HEK293 (cell line): ENCODE measurements around the gene LCN12.

Experiments
- CTCF ChIA-PET: fragments of 350-600 bp; formaldehyde crosslinking; extraction: SDS; loops from one replicate; lab custom pipeline; 2021; ENCODE audit warnings: antibody characterized with exemption; lab: Yijun Ruan, JAX
- POLR2A ChIA-PET: fragments of 300-600 bp; formaldehyde crosslinking; extraction: SDS; loops from one replicate; lab custom pipeline; 2020; ENCODE audit warnings: antibody characterized with exemption, inconsistent platforms; lab: Yijun Ruan, JAX
- H3K27ac ChIP-seq: fragments of 200-500 bp; sonication (Bioruptor generic); 2 replicates; pipeline ENCODE4 v1.5.1; 2014; ENCODE audit warnings: low read depth, low read length, control low read depth, inconsistent platforms; ENCODE audit errors: extremely low read depth
- H3K36me3 ChIP-seq, 2 experiments: fragments of 200-500 bp in 1 of 2; sonication (Bioruptor generic) in 1 of 2; 1 replicate in 1 of 2; 2 replicates in 1 of 2; pipeline ENCODE4 v1.5.1; 2014 to 2017; ENCODE audit warnings: inconsistent platforms in 2 of 2, low read length in 2 of 2; ENCODE audit not compliant: control insufficient read depth in 2 of 2, insufficient read depth in 1 of 2
- H3K4me1 ChIP-seq: fragments of 200-500 bp; sonication (Bioruptor generic); 2 replicates; pipeline ENCODE4 v1.5.1; 2014; ENCODE audit warnings: mild to moderate bottlenecking, low read length, inconsistent platforms; ENCODE audit not compliant: control insufficient read depth, insufficient read depth
- H3K4me3 ChIP-seq: 2 replicates; pipeline ENCODE4 v1.5.1; 2011; ENCODE audit warnings: low read depth, mild to moderate bottlenecking, control low read depth, low read length, moderate library complexity
- H3K9me3 ChIP-seq: fragments of 200-500 bp; sonication (Bioruptor generic); 2 replicates; pipeline ENCODE4 v1.5.1; 2014; ENCODE audit warnings: low read depth, low read length, inconsistent platforms; ENCODE audit not compliant: control insufficient read depth, insufficient read depth
- HOXA7 ChIP-seq: sonication (generic); formaldehyde crosslinking; IDR thresholded peaks from 2 replicates; pipeline ENCODE4 v1.8.1; 2022; ENCODE audit warnings: missing genetic modification reagents, borderline replicate concordance
- HOXD13 ChIP-seq: sonication (generic); formaldehyde crosslinking; IDR thresholded peaks from 2 replicates; pipeline ENCODE4 v1.8.0; 2022; ENCODE audit warnings: missing genetic modification reagents, borderline replicate concordance
- INSM2 ChIP-seq: fragments of 450-650 bp; formaldehyde crosslinking; IDR thresholded peaks from 2 replicates; pipeline ENCODE4 v1.5.1; 2016; ENCODE audit warnings: missing biosample characterization, missing genetic modification characterization
- PBX3 ChIP-seq: sonication (generic); formaldehyde crosslinking; IDR thresholded peaks from 2 replicates; pipeline ENCODE4 v1.8.1; 2022; ENCODE audit warnings: mild to moderate bottlenecking, moderate library complexity, missing genetic modification reagents
- TCF7L2 ChIP-seq: IDR thresholded peaks from 2 replicates; pipeline ENCODE4 v1.6.1; 2011; ENCODE audit warnings: low read depth, mild to moderate bottlenecking, inconsistent platforms, low read length, moderate library complexity, borderline replicate concordance
- ZBTB44 ChIP-seq: fragments of 450-650 bp; IDR thresholded peaks from 2 replicates; pipeline ENCODE4 v1.5.1; 2018; ENCODE audit warnings: missing biosample characterization, mild to moderate bottlenecking, missing genetic modification characterization
- ZNF239 ChIP-seq: fragments of 450-650 bp; formaldehyde crosslinking; IDR thresholded peaks from 2 replicates; pipeline ENCODE4 v1.5.1; 2016; ENCODE audit warnings: missing biosample characterization, missing genetic modification characterization
- ZNF398 ChIP-seq: fragments of 450-650 bp; formaldehyde crosslinking; IDR thresholded peaks from 2 replicates; pipeline ENCODE4 v1.5.1; 2017; ENCODE audit warnings: missing biosample characterization, missing genetic modification characterization
- ZNF423 ChIP-seq: fragments of 450-650 bp; formaldehyde crosslinking; IDR thresholded peaks from 2 replicates; pipeline ENCODE4 v1.5.1; 2016; ENCODE audit warnings: missing biosample characterization, missing genetic modification characterization
- ZNF510 ChIP-seq: fragments of 450-650 bp; formaldehyde crosslinking; IDR thresholded peaks from 2 replicates; pipeline ENCODE4 v1.5.1; 2018; ENCODE audit warnings: mild to moderate bottlenecking, missing genetic modification characterization, missing biosample characterization; ENCODE audit not compliant: insufficient replicate concordance
- ZNF513 ChIP-seq: fragments of 450-650 bp; IDR thresholded peaks from 2 replicates; pipeline ENCODE4 v1.5.1; 2018; ENCODE audit warnings: missing biosample characterization, missing genetic modification characterization
- ZNF561 ChIP-seq: fragments of 450-650 bp; IDR thresholded peaks from 2 replicates; pipeline ENCODE4 v1.5.1; 2018; ENCODE audit warnings: missing biosample characterization, missing genetic modification characterization, borderline replicate concordance
- ZNF571 ChIP-seq: fragments of 450-650 bp; formaldehyde crosslinking; IDR thresholded peaks from 2 replicates; pipeline ENCODE4 v1.5.0; 2017; ENCODE audit warnings: missing biosample characterization, missing genetic modification characterization
- ZNF585B ChIP-seq: fragments of 450-650 bp; formaldehyde crosslinking; IDR thresholded peaks from 2 replicates; pipeline ENCODE4 v1.5.1; 2016; ENCODE audit warnings: missing biosample characterization, missing genetic modification characterization
- ZNF621 ChIP-seq: fragments of 450-650 bp; formaldehyde crosslinking; IDR thresholded peaks from 2 replicates; pipeline ENCODE4 v1.5.1; 2017; ENCODE audit warnings: missing biosample characterization, missing genetic modification characterization
- ZNF629 ChIP-seq: fragments of 450-650 bp; formaldehyde crosslinking; IDR thresholded peaks from 2 replicates; pipeline ENCODE4 v1.5.1; 2017; ENCODE audit warnings: missing biosample characterization, missing genetic modification characterization
- ZNF639 ChIP-seq: fragments of 450-650 bp; formaldehyde crosslinking; IDR thresholded peaks from 2 replicates; pipeline ENCODE4 v1.5.1; 2016; ENCODE audit warnings: missing biosample characterization, missing genetic modification characterization
- ZNF664 ChIP-seq: fragments of 450-650 bp; formaldehyde crosslinking; IDR thresholded peaks from 2 replicates; pipeline ENCODE4 v1.5.1; 2016; ENCODE audit warnings: missing biosample characterization, missing genetic modification characterization
- ZNF704 ChIP-seq: fragments of 450-650 bp; formaldehyde crosslinking; IDR thresholded peaks from 2 replicates; pipeline ENCODE4 v1.5.1; 2016; ENCODE audit warnings: missing biosample characterization, missing genetic modification characterization
- ZNF777 ChIP-seq: fragments of 450-650 bp; formaldehyde crosslinking; IDR thresholded peaks from 2 replicates; pipeline ENCODE4 v1.5.1; 2017; ENCODE audit warnings: missing biosample characterization, missing genetic modification characterization, borderline replicate concordance

LCN12 gene

GRCh38 chr9:136910197-136910900 lies 41.7 kb upstream of the LCN12 start:
- H3K9me3 ChIP-seq: no peaks in the 10 kb centered on the region
- no peak overlapping the region for H3K4me3 ChIP-seq
- no peaks in the 10 kb centered on the region for H3K4me1 ChIP-seq
- TF ChIP-seq ZNF239 (tag by site-specific recombination) (no peak), ZNF561 (tag by site-specific recombination) (no peak), ZNF621 (tag by site-specific recombination) (no peak), ZNF510 (no peak), ZNF639 (tag by site-specific recombination) (no peak), ZNF629 (tag by site-specific recombination) (no peak), ZNF423 (tag by site-specific recombination) (no peak), INSM2 (tag by site-specific recombination) (no peak), PBX3 (no peak), ZNF398 (tag by site-specific recombination) (no peak), ZNF664 (tag by site-specific recombination) (no peak), TCF7L2 (no peak), ZBTB44 (tag by site-specific recombination) (no peak), ZNF704 (no peak), HOXD13 (CRISPR knock-in tag) (no peak), ZNF513 (tag by site-specific recombination) (no peak), ZNF585B (no peak), ZNF571 (no peak), ZNF777 (tag by site-specific recombination) (no peak), HOXA7 (CRISPR knock-in tag) (no peak)
- CTCF ChIA-PET: interaction anchor here (0.6 to 1.2 kb wide), 4 partner anchors 10 to 470 kb away, joined by 3 read pairs; no protein-coding TSS in a partner anchor
- H3K27ac ChIP-seq: no peak overlapping the region
- POLR2A ChIA-PET: no interaction called here
- H3K36me3 ChIP-seq: peaks cover 15 to 76% of the 10 kb centered on the region in 2 experiments; a peak in 2 of 3 replicates
